Fibroblast of villous mesenchyme (primary cell): ENCODE measurements around the gene AKAP10. TPM values are rescaled to one million over a fixed set of nuclear protein-coding genes. Genes with fewer than 3 reads are reported as not detected.
"Not testable (repeated sequence)": the region's sequence is repeated elsewhere in the genome, so short reads cannot be mapped to it uniquely, and the experiment has no call there.

Experiments
- DNase-seq: peaks from one replicate; pipeline ENCODE4 v3.0.0-alpha.2; 2010; ENCODE audit warnings: low read depth
- H3K4me3 ChIP-seq: 2 replicates; pipeline ENCODE4 v1.5.1; 2011; ENCODE audit warnings: low read depth, mild to moderate bottlenecking, low read length
- total RNA-seq: library from RNA; depleted of rRNA; stranded (reverse); fragments of >200 nt; gene quantifications from 2 replicates; pipeline ENCODE4 v1.2.3, GENCODE V29; 2012
- TF ChIP-seq, protein P1 (sequence below): IDR thresholded peaks from 2 replicates; pipeline ENCODE4 v1.5.1; 2012; ENCODE audit warnings: low read depth, mild to moderate bottlenecking, low read length; ENCODE audit not compliant: insufficient read depth

Gene AKAP10
- total RNA-seq, 1 donor: 32.8 TPM

DNA sequence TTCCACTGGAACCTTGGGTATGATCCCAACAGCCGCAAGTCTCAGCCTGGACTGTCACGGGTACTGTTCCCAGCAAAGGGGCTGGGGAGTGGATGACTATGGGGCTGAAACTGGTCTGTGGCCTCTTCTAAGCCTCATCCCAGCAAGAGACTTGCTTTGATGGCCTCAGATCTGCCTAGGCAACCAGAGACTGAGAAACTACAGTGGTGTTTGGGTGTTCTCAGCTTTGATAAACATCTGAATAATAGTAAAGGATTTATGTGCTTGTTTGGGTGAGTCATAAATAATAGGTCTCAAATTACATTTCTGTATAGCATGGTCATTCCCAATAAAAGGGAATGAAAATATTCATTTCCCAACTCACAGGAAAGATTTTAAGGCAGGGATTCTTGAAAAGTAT lies 79.7 kb downstream of the AKAP10 start:
- TF ChIP-seq, protein P1, sequence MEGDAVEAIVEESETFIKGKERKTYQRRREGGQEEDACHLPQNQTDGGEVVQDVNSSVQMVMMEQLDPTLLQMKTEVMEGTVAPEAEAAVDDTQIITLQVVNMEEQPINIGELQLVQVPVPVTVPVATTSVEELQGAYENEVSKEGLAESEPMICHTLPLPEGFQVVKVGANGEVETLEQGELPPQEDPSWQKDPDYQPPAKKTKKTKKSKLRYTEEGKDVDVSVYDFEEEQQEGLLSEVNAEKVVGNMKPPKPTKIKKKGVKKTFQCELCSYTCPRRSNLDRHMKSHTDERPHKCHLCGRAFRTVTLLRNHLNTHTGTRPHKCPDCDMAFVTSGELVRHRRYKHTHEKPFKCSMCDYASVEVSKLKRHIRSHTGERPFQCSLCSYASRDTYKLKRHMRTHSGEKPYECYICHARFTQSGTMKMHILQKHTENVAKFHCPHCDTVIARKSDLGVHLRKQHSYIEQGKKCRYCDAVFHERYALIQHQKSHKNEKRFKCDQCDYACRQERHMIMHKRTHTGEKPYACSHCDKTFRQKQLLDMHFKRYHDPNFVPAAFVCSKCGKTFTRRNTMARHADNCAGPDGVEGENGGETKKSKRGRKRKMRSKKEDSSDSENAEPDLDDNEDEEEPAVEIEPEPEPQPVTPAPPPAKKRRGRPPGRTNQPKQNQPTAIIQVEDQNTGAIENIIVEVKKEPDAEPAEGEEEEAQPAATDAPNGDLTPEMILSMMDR: no peak
- H3K4me3 ChIP-seq: no peak overlapping the region
- peak; percentile 96 for DNase-seq

DNA sequence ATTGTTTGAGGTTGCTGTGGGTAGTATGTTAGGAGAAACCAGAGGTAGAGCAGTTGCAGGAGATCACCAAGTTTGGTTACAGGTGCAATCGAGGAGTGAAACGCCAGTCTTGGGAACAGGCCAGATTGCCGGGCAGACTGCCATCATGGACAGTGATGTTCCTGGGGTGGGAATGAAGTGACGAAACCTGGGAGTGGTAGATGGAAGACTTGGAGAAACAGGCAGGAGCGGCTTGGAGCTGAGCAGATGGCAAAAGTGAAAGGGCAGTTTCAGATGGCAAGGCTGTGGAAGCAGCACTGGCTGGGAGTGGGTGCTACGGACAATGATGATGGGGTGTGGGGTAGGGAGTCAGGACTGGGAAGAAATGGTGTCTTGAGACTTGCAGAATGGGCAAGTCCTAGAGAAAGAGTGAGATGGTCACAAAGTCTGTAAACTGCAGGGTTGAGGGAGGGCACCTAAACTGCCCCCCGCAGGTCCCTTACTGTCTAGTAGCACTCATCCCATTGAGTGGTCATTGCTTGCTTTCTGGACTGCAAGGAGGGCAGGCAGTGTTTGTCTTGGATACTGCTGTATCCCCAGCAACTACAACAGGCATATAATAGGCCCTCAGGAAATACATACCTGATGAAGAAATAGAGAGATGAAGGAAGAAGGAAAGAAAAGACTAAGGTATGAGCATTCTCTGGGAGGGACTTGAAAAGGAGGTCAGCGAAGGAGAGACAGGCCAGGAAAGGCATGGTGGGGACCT lies 80.4 kb downstream of the AKAP10 start:
- DNase-seq: peak; percentile 74
- TF ChIP-seq, protein P1: no peak
- H3K4me3 ChIP-seq: no peak overlapping the region

DNA sequence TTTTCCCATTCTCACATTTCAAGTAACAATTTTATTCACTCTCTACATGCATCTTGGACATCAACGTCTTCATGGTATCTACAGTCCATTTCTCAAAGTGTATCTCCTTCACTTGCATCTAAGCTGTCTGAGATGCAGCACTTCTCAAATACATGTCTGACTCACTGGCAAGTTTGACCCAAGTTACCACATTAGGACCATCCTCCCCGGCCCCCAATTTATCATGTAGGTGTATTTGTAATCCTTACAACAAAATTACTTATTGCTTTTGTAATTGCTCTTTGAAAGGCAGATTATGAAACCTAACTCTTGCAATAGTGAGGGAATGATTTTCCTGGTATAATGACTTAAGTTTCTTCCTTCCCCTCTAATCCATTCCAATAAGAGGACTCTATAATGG lies 80.9 kb downstream of the AKAP10 start:
- TF ChIP-seq, protein P1: no peak
- no peak for DNase-seq
- no peak overlapping the region for H3K4me3 ChIP-seq

DNA sequence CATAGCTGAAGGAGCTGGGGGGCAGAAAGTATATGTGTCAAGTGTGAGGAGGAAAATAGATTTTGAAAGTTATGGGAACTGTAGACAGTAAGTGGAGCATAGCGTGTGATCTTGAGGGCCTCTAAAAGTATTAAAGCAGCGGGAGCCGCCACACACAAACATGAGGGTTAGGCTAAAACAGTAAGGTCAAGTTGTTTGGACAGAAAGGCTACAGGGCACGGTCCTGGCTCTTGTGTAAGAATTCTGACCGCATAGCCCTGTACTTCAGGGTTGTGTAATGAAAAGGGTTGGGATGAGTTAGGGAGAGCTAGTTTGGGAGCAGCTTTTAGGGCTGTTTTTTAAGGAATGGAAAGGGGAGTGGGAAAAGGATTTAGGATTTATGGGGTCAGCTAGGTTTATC lies 87.1 kb downstream of the AKAP10 start:
- H3K4me3 ChIP-seq: not testable (repeated sequence)
- DNase-seq: peak; percentile 88

DNA sequence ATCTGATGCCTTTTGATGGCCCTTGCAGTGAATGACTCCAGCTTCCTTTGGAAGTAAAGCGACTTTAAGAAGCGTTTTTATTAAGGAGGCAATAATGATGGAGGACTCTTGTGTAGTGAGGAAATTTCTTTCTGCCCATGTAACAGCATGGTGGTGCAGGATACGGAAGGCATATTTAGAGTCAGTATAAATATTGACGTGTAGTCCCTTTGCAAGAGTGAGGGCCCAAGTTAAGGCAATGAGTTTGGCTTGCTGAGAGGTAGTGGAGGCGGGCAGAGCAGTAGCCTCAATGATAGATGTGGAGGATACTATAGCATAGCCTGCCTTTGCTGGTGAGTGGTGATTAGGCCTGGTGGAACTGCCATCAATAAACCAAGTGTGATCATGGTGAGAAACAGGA lies 87.6 kb downstream of the AKAP10 start:
- not testable (repeated sequence) for H3K4me3 ChIP-seq, DNase-seq

DNA sequence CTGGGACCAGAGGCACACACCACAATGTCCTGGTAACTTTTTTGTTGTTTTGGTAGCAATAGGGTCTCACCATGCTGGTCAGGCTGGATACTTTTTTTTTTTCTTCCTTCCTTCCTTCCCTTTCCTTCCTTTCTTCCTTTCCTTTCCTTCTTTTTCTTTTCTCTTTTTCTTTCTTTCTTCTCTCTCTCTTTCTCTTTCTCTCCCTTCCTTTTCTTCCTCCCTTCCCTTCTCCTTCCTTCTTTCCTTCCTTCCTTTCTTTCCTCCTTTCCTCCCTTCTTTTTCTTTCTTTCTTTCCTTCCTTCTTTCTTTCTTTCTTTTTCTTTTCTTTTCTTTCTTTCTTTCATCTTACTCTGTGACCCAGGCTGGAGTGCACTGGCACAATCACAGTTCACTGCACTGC lies 91.5 kb downstream of the AKAP10 start:
- no peak overlapping the region for H3K4me3 ChIP-seq
- DNase-seq: no peak
- TF ChIP-seq, protein P1: no peak

DNA sequence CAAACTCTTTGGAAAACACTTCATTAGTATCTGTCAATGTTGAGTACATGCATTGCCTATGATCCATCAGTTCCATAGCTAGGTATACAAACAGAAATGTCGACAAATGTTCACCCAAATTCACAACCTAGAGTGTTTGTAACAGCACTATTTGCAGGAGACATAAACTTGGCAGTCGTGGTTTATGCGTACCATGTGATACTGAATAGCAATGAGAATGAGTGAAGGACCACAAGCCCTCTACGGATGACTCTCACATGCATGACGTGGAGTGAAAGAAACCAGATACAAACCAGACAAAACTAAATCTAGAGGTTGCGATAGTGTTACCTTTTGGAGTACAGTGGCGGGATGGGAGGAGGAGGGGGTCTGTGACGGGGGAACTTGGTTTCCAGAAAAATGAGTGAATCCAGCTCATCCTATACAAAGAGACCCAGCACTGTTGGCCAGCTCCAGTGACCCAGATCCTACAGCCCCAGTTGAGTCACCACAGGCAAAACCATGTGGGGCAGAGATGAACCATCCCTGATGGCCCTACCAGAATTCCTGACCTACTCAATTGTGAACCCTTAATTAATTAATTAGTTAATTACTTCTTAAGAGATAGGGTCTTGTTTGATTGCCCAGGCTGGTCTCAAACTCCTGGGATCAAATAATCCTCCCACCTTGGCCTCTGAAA lies 94.0 kb downstream of the AKAP10 start:
- no peak overlapping the region for H3K4me3 ChIP-seq
- TF ChIP-seq, protein P1: no peak
- peak; percentile 22 for DNase-seq

DNA sequence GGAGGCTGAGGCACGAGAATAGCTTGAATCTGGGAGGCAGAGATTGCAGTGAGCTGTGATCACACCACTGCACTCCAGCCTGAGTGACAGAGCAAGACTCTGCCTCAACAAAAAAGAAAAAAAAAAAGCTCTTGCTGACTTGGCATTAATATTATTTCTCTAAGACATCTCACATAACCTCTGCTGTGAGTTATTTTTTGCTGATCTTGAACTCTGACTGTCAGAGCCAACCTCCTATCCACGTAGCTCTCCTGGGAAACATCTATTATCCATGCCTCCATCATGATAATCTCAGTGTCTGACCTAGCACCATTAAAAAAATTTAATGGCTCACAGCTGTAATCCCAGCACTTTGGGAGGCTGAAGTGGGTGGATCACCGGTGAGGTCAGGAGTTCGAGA lies 97.2 kb downstream of the AKAP10 start:
- TF ChIP-seq, protein P1: no peak
- no peak overlapping the region for H3K4me3 ChIP-seq
- DNase-seq: peak; percentile 50
